ENCODE measurements around the gene SLBP. TPM values are rescaled to one million over a fixed set of nuclear protein-coding genes. Genes with fewer than 3 reads are reported as not detected.

The SLBP gene
- total RNA-seq = 75.4 and 78.5 TPM in 2 replicates

DNA sequence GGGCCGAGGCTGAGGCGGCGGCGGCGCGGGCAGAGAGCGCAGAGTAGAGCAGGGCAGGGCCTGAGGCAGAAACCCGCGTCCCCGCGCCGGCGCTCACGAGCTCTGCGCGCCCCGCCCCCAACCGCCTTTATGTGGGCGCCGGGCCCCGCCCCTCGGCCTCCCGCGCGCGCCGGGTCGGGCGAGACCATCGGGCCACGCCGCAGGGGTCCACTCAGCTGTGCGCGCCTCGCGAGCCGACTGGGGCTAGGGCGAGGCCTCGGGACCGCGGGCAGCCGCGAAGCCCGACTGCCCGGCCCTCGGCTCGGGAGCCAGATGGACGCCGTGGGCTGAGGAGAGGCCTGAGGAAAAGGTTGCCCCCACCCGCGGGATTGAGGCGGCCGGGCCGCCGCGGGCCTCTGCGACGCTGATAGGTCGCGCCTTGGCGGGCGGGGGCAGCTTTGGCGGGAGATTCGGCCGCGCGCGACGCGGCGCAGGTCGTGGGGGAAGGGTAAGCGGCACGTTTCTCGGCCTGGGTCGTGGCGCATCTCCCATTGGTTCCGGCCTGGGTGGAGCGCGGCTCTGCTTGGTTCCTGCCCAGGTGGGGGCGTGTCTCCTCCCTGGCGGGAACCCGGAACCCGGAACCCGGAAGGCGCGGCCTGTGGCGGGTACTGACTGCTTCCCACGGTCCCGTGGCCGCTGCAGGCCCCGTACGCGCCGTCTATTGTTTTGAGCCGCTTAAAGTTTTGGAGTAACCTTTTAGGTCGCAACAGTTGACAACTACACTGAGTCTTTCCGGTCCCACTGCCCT is at the start of gene SLBP:
Gene SLBP (minus strand): TSS at position 104 of the 787 bp plus-strand sequence. CDS start 131 bp downstream, outside the sequence.
- no peak for DNase-seq (ENCODE audit: extremely low read depth, low read depth, low spot score)

DNA sequence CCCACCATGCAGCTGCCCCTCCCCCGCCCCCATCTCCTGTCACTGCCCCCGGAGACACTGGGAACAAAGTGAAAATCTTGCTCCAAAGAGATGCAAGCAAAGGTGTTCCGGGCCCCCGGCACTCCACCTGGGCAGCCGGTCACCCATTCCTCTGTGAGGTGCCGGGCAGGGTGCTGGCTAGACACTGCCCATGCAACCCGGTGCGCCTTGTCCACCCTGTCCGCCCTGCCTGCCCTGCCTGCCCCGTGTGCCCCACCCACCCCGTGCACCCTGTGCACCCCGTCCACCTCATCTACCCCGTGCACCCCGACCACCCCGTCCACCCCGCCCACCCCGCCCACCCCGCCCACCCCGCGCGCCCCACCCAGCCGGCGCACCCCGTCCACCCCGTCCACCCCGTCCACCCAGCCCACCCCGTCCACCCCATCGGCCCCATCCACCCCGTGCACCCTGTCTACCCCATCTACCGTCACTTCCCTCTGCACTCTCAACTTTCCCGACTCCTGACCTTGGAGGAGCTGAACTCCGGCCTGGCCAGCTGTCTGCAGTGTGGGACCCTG is 49.1 kb upstream of the SLBP start:
- DNase-seq (ENCODE audit: extremely low read depth, low read depth, low spot score) = no peak

DNA sequence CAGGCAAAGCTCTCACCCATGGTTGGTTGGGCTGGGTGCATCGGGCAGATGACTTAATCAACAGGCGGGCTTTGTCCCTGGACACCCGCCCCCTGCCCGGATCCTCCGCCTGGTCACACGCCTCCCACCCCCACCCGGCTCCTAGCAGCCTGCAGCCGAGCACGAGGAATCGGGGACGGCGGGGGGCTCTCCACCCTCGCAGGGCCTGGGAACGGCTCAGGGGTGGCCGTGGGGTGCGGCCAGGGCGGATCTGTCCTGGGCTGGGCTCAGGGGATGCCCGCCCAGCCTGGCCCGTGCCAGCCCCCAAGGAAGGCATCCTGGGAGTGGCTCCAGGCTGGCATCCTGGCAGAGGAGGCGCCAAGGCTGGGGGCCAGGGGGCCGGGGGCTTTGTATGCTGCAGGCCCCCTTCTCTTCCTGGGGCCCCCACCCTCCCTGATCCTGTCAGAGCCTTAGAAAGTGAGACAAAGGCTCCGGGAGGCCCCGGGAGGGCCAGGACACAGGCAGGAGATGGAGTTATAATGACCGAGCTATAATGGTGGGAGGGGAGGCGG is 48.5 kb upstream of the SLBP start:
- DNase-seq (ENCODE audit: extremely low read depth, low read depth, low spot score) = no peak

DNA sequence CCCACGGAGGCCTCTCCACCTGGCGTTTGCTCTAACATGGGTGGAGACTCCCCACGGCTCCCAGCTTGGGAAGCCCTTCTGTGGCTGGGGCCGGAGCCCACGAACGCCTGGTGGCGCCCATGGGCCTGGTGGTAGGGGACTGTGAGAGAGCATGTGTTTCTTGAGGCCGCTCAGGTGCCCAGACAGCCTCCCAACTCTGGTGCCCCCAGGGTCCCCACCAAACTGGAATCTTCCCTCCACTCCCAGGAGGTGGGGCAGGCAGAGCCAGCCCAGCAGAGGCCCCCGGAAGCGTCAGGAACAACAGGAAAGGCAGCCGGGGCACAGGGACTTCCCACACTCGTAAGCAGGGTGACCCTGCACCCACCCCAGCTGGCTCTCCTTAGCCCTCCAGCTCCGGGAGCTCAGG is 47.7 kb upstream of the SLBP start:
- no peak for DNase-seq (ENCODE audit: extremely low read depth, low read depth, low spot score)

DNA sequence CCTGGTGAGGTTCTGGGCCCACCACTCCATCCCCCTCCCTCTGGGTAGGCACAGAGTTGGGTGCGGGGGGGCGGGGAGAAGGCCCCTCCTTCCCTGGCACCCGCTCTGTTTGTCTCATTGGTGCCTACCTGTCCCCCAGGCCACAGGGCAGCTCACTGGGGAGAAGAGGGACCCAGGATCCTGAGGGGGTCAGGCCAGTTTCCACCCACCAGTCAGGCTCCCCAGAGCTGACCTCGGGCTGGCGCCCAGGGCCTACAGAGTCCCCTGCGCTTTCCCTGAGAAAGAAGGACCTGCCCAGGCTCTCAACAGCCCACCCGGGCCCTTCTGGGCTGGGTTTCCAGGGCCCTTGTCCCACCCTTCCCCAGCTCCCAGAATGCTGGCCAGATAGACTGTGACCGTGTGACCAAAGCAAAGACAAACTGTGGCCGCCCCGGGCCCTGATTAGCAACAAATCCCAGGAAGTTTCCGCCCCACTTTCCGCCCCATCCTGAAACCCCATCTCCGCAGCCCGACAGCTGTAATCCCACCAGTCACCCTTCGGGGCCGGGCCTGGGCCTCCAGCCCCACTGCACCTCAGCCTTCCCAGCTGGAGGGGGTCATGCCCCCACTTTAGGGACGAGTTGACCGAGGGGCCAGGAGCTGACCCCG is 47.2 kb upstream of the SLBP start:
- DNase-seq (ENCODE audit: extremely low read depth, low read depth, low spot score) = no peak

DNA sequence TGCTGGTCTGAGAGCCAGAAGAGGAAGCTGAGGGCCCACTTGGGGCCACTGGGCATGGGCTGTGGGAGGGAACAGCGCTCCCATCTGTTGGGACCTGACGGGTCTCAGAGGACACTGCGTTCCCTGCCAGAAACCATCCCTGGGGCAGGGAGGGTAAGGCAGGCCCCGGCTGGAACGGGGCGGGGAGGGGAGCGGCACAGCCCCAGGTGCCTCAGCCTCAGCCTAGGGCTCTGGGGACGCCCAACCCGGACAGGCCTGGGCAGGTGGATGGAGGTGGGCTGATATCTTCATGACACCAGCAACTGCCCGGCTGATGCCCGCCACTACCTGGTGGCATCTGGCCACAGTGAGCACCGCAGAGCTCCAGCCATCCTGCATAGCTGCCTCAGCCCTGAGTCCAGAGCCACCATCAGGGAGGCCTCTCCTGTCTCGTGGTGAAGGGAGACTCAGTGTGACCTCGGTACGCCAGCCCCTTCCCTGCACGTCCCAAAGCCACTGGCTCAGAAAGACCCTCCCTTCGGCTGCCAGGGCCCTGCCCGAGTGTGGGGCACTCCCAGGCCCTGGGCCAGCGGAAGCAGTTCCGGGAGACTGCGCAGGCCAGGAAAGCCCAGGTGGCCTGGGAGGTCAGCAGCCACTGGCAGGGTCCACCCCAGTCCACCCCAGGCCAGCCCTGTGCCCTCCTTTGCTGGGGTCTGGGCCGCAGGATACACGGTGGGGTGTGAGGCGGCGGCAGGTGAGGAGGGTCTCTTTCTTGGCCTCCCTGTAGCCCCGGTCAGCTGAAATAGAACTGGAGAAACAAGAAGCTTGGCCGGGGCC is 46.4 kb upstream of the SLBP start:
- DNase-seq (ENCODE audit: extremely low read depth, low read depth, low spot score) = no peak

DNA sequence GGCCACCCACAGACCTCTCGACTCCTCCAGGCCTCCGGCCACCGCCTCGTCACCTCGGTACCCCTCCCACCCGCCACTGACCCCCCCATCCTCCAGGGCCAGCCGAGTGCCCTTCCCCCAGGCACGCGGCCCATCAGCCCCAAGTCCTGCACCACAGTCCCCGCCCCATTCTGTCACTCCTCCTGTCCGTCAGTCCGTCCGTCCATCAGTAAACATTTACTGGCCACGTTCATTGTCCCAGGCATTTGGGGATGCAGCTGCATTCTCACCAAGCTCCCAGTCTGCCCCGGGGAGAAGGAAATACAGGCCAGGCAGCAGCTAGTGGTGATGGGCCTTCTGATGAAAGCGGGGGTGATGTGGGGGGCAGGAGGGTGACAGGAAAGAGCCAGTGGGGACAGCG is 45.7 kb upstream of the SLBP start:
- no peak for DNase-seq (ENCODE audit: extremely low read depth, low read depth, low spot score)

DNA sequence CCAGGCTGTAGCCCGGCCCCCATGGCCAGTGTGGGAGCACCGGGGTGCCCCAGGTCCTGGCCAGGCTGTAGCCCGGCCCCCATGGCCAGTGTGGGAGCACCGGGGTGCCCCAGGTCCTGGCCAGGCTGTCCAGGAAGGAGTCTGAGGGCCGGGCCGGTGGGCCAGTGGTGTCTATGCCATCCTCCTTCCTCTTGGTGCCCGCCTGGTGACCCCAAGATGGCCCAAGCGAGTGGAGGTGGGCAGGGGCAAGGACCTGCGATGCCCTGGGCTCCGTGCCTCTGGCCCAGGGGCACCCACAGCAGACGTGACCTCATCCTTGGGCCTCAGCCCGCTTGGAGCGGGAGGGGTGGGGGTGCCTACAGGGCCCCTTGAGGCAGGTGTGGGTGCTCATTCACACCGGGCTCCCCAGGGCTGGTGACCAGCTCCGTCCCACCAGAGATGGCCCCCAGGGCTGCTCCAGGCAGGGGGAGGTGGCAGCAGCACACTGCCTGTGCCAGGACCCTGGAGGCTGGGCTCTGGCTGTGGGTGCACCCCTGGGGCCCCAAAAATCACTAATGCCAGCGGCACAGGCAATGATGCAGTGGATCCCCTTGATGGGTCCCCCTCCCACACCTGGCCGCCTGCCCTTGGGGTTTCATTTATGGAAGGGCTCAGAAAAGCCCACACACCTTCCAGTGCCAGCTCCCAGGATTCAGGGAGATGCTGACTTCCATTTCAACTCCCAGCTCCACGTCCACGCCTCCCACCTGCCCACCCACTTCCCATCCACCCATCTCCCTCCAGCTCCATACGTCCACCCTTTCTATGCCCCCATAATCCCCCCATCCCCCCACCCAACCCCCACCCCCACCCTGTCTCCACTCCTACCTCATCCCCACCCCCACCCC is 45.0 kb upstream of the SLBP start:
- no peak for DNase-seq (ENCODE audit: extremely low read depth, low read depth, low spot score)

DNA sequence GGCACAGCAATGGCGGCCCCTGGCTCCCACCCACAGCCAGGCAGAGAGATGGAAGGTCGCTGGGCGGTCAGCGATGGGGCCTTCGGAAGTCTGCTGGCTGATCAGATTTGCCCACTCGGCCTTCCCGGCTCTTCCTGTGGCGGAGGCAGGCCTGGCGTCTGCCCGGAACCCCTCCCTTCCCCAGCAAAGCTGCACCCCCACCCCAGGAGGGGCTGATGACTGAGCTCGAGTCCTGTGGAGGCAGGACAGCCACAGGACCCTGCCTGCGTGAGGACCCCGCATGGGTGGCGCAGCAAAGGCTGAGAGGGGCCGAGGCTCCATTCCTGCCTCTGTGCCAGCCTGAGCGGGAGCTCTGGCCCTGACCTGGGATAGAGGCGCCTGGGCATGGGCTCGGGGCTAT is 44.0 kb upstream of the SLBP start:
- DNase-seq (ENCODE audit: extremely low read depth, low read depth, low spot score) = no peak

DNA sequence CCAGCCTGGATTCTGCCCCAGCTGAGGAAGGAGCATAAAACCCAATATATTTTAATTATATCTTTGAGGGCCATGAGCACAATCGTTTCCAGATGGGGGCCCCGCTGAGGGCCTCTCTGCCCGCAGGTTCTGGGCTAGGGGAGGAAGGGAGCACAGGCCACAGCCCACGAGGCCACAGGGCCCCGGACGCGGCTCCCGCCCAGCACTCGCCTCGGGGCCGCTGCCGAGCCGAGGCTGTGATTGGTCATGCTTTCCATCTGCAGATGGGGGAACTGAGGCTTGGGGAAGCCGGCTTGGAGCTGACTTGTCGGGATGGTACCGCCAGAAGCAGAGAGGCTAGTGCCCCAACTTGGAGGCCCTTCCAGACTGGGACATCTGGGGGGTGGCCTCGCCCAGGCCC is 43.2 kb upstream of the SLBP start:
- DNase-seq (ENCODE audit: extremely low read depth, low read depth, low spot score) = no peak

DNA sequence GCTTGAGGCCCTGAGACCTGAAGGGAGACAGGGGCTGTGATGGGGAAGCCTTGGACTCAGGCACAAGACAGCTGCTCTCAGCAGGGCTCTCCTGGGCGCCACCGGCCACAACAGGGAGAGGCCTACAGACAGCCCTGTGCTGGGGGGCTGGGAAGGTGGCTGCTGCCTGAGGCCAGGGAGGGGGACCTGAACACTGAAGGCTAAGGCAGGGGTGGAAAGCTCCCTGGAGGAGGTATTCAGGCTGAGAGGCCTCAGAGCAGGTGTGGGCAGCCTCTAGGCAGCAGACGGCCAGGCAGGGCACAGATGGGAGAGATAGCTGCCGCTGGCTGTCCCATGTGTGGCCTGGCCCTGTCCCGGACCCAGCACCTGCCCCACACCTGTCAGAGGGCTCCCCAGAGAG is 42.2 kb upstream of the SLBP start:
- no peak for DNase-seq (ENCODE audit: extremely low read depth, low read depth, low spot score)

DNA sequence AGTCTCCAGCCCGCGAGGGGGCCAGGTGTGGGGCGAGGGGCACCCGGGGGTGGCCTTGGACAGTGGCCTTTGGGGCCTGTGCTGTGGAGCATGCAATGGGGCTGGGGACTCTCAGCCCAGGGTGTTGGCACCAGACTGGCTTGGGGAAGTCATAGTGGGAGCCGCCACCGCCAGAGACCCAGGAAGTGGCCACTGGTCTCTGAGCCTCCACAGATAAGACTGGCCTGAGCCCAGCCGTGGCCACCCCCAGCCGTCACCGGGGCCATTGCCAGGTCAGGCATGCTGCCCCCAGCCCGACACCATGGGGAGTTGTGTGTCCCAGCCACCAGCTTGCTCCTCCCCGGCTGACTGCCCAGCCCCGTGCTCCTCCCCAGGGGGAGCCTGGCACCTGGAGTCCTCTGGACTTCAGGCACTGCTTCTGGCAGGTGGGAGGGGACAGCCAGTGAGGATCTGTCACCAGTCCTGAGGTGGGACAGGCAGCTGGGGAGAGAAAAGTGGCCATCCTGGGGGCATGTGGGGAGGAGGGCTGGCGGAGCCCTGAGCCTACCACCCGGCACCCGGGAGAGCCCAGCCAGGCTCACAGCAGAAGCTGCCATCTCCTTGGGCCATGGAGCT is 41.7 kb upstream of the SLBP start:
- no peak for DNase-seq (ENCODE audit: extremely low read depth, low read depth, low spot score)

DNA sequence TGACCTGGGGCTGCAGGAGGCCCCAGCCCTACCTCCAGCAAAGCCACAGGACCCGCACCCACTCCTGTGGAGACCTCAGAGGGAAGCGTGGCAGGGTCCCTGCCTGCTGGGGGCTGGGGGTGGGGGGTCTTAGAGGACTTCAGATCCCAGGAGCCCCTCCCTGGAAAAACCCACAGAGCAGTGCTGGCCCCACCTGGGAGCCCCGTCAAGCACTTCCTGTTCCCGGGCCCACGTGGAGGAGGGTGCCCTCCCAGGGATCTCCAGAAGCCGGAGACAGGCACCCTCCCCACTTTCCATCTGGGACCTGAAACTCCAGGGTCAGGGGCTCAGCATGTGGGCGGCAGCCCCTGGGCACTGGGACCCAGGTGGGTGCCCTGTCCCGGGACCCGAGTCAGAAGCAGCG is 41.2 kb upstream of the SLBP start:
- DNase-seq (ENCODE audit: extremely low read depth, low read depth, low spot score) = no peak

DNA sequence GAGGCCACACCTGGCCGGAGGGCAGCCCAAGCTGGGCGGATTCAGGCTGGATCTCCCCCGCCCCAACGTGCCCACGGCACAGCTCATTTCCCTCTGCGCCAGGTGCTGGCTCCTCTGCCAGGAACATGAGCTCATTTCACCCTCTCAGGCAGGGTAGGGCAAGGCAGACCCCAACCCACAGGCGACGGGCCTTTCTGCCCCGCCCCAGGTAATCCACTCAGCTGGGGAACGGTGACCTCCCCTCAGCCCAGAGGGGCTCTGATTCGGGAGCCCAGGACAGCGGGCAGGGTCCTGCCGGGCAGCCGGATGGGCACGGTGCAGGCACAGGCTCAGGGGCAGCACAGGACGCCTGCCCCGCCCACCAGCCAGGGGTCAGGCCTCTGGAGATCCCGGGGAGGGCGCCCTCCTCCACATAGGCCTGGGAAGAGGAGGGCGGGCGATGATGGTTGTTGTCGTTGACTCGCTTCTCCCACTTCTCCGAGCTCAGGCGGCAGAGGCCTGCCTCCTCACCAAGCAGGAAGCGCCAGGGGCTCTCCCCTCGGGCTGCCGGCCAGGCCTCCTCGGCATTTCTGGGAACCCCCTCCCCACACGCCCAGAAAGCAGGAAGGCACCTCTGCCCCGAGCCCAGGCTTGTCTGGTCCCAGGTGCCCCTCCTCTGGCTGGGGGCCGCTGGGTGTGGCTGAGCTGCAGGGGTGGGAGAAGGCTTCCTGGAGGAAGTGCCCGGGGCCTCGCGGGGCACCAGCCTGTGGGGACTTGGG is 40.3 kb upstream of the SLBP start:
- DNase-seq (ENCODE audit: extremely low read depth, low read depth, low spot score) = no peak

DNA sequence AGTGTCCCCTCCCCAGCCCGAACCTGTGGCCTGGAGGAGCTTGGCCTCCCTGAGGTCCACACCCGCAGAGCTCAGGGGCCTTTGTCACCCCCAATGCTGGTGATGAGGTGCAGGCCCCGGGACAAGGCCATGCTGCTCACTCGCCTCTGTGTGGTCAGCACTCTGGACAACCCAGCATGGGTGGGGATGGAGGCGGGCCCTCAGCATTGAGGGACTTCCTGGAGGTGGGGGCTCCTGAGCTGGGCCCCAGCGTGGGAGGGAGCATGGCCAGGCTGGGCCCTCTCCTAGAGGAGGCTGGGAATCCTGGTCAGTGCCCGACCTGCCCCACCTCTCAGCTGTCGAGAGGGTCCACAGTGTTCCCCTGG is 39.8 kb upstream of the SLBP start:
- no peak for DNase-seq (ENCODE audit: extremely low read depth, low read depth, low spot score)

DNA sequence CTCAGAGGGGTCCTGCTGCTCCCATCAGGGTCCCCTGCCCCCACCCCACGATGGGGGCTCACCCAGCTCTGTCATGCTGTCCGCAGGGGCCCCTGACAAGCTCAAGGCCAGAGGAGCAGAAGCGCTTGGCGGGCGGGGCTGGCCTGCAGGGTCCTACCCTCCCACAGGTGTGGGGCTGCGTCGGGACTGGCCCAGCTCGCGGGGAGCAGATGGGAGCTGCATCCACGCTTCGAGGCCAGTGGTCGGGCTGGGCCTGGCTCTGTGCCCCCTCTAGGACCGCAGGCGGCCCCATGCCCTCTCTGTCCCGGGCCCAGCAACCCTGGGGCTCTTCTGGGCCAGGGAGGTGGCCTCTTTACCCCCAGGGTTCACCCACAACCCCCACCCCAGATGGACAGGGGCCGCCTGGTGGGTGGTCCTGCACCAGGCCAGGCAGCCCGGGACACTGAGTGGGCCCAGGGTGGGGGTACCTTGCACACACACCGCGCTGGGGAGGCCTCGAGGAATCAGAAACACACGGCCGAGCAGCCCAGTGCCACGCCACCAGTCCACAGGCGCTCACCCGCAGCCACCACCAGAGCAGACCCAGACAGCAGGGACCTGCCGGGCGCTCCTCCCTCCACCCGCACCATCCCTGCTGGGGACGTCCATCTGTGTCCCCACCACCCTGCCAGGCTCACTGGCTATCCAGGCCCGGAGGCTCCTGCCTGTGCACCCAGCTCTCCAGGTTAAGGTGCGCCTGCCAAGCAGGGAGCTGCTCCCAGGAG is 39.2 kb upstream of the SLBP start:
- DNase-seq (ENCODE audit: extremely low read depth, low read depth, low spot score) = no peak

DNA sequence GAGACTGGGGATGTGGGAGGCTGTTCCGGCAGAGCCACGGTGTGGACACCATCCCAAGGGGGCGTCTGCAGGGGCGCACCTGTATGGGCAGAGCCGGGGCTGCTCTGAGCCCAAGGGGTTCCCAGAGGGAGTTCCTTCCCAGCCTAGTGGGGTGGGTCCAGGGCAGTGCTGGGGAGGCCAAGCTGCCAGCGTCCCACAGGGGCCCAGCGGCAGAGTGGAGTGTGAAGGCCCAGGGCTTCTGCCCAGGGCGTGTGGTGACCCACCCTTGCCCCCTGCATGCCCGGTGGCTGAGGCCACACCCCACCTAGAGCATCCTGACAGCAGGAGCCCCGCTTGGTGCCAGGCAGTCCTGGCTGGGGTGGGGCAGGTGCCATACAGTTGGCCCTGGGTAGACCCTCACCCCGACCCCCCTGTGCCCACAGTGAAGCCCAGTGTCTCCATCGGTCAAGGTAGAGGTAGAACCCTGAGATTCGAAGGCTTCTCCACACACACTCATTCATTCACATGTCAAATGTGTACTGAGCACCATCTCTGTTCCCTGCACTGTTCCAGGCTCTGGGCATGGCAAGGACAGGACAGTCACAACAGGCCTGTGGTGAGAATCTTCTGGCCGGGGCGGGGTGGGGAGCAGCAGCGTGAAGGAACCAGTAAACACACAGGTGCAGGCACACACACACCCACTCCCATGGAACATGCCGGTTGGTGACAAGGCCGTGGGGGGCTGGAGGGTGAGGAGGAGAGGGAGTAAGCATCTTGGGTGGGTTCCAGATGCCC is 38.4 kb upstream of the SLBP start:
- DNase-seq (ENCODE audit: extremely low read depth, low read depth, low spot score) = no peak

All from glomerular endothelial cell (primary cell).